Sigmoid colon (tissue), 4 donors: ENCODE measurements around the gene C12orf57.

ENCODE experiments used
- POLR2A ChIP-seq, 2 donors: fragments of 450-650 bp; IDR thresholded peaks; one replicate each; pipeline ENCODE4 v1.6.1; 2016; ENCODE audit warnings: antibody characterized with exemption in 2 of 2, mild to moderate bottlenecking in 2 of 2, moderate library complexity in 2 of 2
- POLR2AphosphoS5 ChIP-seq, 4 donors: sonication (generic); formaldehyde crosslinking; IDR thresholded peaks; one replicate each; pipeline ENCODE4 v1.6.1; 2017; ENCODE audit warnings: antibody characterized with exemption in 4 of 4
- TF ChIP-seq, protein P1 (sequence below), 4 experiments: fragments of 450-650 bp in 3 of 4; fragments of 200-600 bp in 1 of 4; IDR thresholded peaks; one replicate each; pipeline ENCODE4 v1.5.1; 2016 to 2019; ENCODE audit warnings: antibody characterized with exemption in 4 of 4, mild to moderate bottlenecking in 3 of 4, moderate library complexity in 2 of 4

GRCh38 chr12:6982532-6982931 is 38.7 kb downstream of the C12orf57 start:
- TF ChIP-seq POLR2AphosphoS5 (IDR thresholded peaks at IDR 0.05): no peak
- TF ChIP-seq, protein P1, sequence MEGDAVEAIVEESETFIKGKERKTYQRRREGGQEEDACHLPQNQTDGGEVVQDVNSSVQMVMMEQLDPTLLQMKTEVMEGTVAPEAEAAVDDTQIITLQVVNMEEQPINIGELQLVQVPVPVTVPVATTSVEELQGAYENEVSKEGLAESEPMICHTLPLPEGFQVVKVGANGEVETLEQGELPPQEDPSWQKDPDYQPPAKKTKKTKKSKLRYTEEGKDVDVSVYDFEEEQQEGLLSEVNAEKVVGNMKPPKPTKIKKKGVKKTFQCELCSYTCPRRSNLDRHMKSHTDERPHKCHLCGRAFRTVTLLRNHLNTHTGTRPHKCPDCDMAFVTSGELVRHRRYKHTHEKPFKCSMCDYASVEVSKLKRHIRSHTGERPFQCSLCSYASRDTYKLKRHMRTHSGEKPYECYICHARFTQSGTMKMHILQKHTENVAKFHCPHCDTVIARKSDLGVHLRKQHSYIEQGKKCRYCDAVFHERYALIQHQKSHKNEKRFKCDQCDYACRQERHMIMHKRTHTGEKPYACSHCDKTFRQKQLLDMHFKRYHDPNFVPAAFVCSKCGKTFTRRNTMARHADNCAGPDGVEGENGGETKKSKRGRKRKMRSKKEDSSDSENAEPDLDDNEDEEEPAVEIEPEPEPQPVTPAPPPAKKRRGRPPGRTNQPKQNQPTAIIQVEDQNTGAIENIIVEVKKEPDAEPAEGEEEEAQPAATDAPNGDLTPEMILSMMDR (IDR thresholded peaks at IDR 0.05): no peak
- no peak for TF ChIP-seq POLR2A (IDR thresholded peaks at IDR 0.05)
